Breast epithelium (tissue), 4 donors: ENCODE results near the gene HOXA5. TPM values are rescaled to one million over a fixed set of nuclear protein-coding genes. Genes with fewer than 3 reads are reported as not detected.

Experiments used
- DNase-seq, 2 donors: peaks; one replicate each; pipeline ENCODE4 v3.0.0-alpha.2; 2019; ENCODE audit warnings: low spot score in 2 of 2
- H3K27ac ChIP-seq, 2 donors: fragments of 200-600 bp; sonication (generic) in 1 of 2; one replicate each; pipeline ENCODE4 v1.5.1; 2016 to 2019; ENCODE audit warnings: mild to moderate bottlenecking in 1 of 2
- H3K27me3 ChIP-seq, 2 donors: fragments of 200-600 bp; sonication (generic) in 1 of 2; one replicate each; pipeline versions ENCODE4 v1.5.1 to v1.6.0; 2017 to 2019; ENCODE audit warnings: control low read depth in 1 of 2, mild to moderate bottlenecking in 1 of 2
- H3K36me3 ChIP-seq: fragments of 200-600 bp; one replicate; pipeline ENCODE4 v1.5.1; 2019
- H3K4me1 ChIP-seq, 2 donors: fragments of 200-600 bp; sonication (generic); one replicate each; pipeline ENCODE4 v1.5.1; 2016 to 2019; ENCODE audit warnings: control low read depth in 1 of 2
- H3K4me3 ChIP-seq, 3 donors: fragments of 200-600 bp; sonication (generic); 1 replicate in 2 of 3; 2 replicates in 1 of 3; pipeline ENCODE4 v1.5.1; 2016 to 2019; ENCODE audit warnings: mild to moderate bottlenecking in 3 of 3, moderate library complexity in 2 of 3
- H3K9me3 ChIP-seq, 2 donors: fragments of 200-600 bp; sonication (generic) in 1 of 2; one replicate each; pipeline ENCODE4 v1.5.1; 2016 to 2019; ENCODE audit warnings: control low read depth in 1 of 2
- POLR2A ChIP-seq: fragments of 450-650 bp; IDR thresholded peaks from one replicate; pipeline ENCODE4 v1.6.1; 2016; ENCODE audit warnings: antibody characterized with exemption, mild to moderate bottlenecking, moderate library complexity
- POLR2AphosphoS5 ChIP-seq, 3 donors: sonication (generic); formaldehyde crosslinking; IDR thresholded peaks; one replicate each; pipeline ENCODE4 v1.6.1; 2017; ENCODE audit warnings: antibody characterized with exemption in 3 of 3
- intact Hi-C: fragments of 100-400 bp; cut with DNase I; formaldehyde crosslinking; loops from one replicate; pipeline ENCODE4 v1.15.1; 2023; ENCODE audit warnings: low total_unique reads
- total RNA-seq, 3 donors: library from RNA; depleted of rRNA; stranded (reverse); fragments of >200 nt; gene quantifications; one replicate each; pipeline ENCODE4 v1.1.0, GENCODE V29; 2016
- TF ChIP-seq, protein P1 (sequence below), 3 donors: fragments of 450-650 bp; IDR thresholded peaks; one replicate each; pipeline ENCODE4 v1.5.1; 2016 to 2017; ENCODE audit warnings: antibody characterized with exemption in 3 of 3, mild to moderate bottlenecking in 3 of 3, moderate library complexity in 3 of 3

The HOXA5 gene
- total RNA-seq, 3 donors from 2014 or later, result 11.5 to 48.7 (median 22.6) TPM

DNA sequence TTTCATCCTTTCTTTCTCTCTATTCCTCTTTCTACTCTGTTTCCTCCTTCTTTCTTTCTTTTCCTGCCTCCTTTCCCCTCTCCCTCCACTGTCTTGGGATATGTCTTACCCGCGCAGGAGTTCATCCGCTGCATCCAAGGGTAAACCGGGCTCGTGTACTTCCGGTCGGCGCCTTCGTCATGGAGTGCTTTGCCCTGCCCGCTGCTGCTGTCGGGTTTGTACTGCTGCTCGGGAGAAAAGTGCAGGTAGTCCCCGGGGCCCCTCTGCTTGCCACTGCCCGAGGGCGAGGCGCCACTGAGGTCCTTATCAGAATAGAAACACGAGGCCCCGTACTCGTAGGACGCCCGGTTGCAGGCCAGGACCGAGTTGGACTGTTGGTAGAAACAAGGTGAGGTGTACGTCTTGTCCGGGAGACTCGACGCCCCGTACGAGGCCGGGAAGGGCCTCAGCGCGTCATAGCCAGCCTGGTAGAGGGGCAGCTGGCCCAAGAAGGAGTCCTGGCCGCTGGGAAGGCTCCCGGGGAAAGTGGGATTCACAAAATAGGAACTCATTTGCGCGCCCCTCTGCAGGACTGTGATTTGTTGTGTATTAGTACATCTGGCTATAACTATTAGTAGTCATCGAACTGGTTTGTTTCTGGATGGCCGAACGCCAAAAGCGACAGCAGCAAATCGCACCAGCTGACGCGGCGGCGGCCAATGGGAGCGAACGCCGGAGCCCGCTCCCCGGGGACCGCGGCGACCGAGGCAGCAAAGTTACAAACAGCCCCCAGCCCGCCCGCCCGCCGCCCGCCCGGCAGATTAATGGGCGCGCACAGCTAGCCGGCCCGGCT lies 3.9 kb upstream of the HOXA5 start, which contains the start of gene HOXA6:
HOXA6 (minus strand) TSS at position 576 of the 832 bp plus-strand sequence; CDS start at position 551, 25 bp downstream.
- H3K4me3 ChIP-seq, result peak within 1 kb of the TSS; percentile 51 to 80 (median 75)
- intact Hi-C loops, result loop anchor here (5.0 kb wide), 2 partner anchors 530 to 775 kb away; no protein-coding TSS in a partner anchor
- DNase-seq, result peak; percentile 75 to 89
- H3K4me1 ChIP-seq, result peaks cover 0 to 4% of the 10 kb centered on the region in 2 donors
- no peaks in the 10 kb centered on the region for H3K36me3 ChIP-seq
- H3K9me3 ChIP-seq, result no peaks in the 10 kb centered on the region
- H3K27me3 ChIP-seq, result peaks cover 0 to 30% of the 10 kb centered on the region in 2 donors
- TF ChIP-seq POLR2AphosphoS5 (IDR thresholded peaks at IDR 0.05) (peak in 2 of 3 donors; percentile 11 to 15), POLR2A (no peak)
- peak within 1 kb of the TSS; percentile 95 to 96 for H3K27ac ChIP-seq

DNA sequence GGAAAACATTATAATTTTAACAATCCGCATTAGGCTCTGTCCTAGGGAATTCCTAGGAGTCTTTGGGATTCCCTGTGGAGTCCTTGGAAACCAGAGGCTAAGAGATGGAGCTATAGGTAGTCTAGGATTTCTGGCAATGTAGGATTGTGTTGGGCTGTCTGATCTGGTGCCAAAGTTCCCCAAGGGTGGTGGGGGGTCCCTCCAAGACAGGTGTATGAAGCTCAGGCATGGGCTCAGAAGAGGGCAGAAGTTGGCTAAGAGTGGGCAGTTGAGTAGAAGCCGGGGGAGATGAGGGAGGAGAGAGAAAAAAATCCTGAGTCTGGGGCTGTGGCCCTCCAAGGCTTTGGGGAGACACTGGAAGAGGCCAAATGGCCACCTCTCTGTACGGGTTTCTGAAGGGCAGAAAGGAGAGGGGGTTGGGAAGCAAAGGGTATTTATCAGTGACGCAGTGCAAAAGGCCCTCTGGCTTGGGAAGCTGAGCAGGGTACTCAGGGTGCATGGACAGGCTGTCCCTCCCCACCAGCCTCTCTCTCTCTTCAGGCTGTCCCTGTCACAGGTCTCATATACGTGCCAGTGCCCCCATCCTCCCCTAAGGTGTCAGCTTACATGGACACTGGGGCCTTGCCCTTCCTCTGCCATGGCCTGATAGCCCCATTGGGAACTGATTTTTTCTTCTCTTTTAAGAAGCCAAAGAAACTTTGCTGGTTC lies 3.2 kb upstream of the HOXA5 start:
- Histone ChIP-seq H3K27ac (peak overlapping the region; percentile 95 to 96), H3K36me3 (no peaks in the 10 kb centered on the region), H3K27me3 (peaks cover 0 to 25% of the 10 kb centered on the region in 2 donors), H3K4me3 (peak overlapping the region; percentile 51 to 80 (median 75)), H3K4me1 (peaks cover 0 to 4% of the 10 kb centered on the region in 2 donors), H3K9me3 (no peaks in the 10 kb centered on the region)
- TF ChIP-seq POLR2AphosphoS5 (IDR thresholded peaks at IDR 0.05) (no peak), POLR2A (no peak)
- TF ChIP-seq, protein P1, sequence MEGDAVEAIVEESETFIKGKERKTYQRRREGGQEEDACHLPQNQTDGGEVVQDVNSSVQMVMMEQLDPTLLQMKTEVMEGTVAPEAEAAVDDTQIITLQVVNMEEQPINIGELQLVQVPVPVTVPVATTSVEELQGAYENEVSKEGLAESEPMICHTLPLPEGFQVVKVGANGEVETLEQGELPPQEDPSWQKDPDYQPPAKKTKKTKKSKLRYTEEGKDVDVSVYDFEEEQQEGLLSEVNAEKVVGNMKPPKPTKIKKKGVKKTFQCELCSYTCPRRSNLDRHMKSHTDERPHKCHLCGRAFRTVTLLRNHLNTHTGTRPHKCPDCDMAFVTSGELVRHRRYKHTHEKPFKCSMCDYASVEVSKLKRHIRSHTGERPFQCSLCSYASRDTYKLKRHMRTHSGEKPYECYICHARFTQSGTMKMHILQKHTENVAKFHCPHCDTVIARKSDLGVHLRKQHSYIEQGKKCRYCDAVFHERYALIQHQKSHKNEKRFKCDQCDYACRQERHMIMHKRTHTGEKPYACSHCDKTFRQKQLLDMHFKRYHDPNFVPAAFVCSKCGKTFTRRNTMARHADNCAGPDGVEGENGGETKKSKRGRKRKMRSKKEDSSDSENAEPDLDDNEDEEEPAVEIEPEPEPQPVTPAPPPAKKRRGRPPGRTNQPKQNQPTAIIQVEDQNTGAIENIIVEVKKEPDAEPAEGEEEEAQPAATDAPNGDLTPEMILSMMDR (IDR thresholded peaks at IDR 0.05), result no peak
- intact Hi-C loops, result loop anchor here (5.0 kb wide), 2 partner anchors 531 to 774 kb away; no protein-coding TSS in a partner anchor
- DNase-seq, result peak; percentile 40 to 46

DNA sequence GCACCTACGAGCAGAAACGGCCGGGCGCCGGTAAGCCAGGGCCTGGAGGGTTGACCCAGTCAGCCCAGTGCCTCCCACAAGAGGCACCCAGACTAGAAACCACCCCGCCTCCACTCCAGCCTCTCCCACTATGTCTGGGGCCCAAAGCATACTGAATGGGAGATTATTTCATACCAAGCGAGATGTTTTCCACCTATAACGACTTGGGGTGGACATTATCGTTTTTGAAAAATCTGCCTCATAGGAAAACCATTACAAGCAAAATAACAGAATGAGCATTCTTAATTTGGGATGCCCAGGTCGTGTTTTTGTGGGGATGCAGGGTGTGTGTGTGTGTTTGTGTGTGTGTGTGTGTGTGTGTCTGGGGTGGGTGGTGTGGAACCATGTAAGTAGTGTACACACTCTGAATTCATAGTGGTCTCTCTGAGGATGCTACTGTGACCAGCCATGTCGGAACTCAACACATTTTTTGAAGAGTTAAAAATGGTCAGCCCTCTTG lies 2.5 kb upstream of the HOXA5 start:
- peak in 1 of 2 donors; percentile 45 for DNase-seq
- Histone ChIP-seq H3K9me3 (no peaks in the 10 kb centered on the region), H3K27ac (peak overlapping the region; percentile 95 to 96), H3K4me1 (peaks cover 0 to 4% of the 10 kb centered on the region in 2 donors), H3K4me3 (peak overlapping the region; percentile 14 to 80 (median 75)), H3K27me3 (peaks cover 0 to 25% of the 10 kb centered on the region in 2 donors), H3K36me3 (no peaks in the 10 kb centered on the region)
- intact Hi-C loops, result loop anchor here (5.0 kb wide), 2 partner anchors 531 to 774 kb away; no protein-coding TSS in a partner anchor
- TF ChIP-seq POLR2A, result no peak
- no peak for TF ChIP-seq POLR2AphosphoS5 (IDR thresholded peaks at IDR 0.05)

DNA sequence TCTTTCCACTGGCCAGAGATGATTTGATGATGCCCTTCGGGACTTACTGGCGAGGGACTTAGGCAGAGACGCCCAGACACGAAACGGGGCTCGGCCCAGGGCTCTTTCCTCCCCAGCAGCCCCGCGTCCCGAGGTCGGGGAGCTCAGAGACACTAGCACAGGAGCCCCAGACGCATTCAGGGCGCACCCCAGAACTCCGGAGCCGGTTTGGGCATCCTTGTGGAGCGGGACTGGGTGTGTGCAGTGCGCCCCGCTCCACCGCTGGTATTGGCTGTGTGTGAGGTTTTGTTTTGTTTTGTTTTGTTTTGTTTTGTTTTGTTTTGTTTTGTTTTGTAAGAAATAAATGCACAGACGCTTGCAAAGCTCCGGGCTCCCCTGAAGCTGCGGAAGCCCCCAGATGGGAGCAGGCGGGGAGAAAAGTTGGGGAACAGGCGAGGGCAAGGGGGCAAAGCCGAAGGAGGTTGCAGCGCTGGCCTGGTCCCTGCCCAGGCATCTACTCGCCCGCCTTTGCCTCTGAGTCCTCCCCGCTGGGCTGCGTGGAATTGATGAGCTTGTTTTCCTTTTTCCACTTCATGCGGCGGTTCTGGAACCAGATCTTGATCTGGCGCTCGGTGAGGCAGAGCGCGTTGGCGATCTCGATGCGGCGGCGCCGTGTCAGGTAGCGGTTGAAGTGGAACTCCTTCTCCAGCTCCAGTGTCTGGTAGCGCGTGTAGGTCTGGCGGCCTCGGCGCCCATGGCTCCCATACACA lies 1.9 kb upstream of the HOXA5 start:
- no peaks in the 10 kb centered on the region for H3K36me3 ChIP-seq
- intact Hi-C loops, result loop anchor here (5.0 kb wide), 2 partner anchors 532 to 773 kb away; no protein-coding TSS in a partner anchor
- no peak for TF ChIP-seq POLR2A
- TF ChIP-seq POLR2AphosphoS5 (IDR thresholded peaks at IDR 0.05), result no peak
- TF ChIP-seq, protein P1 (IDR thresholded peaks at IDR 0.05), result no peak
- H3K9me3 ChIP-seq, result no peaks in the 10 kb centered on the region
- peak in 1 of 2 donors; percentile 25 for DNase-seq
- H3K4me1 ChIP-seq, result peaks cover 0 to 4% of the 10 kb centered on the region in 2 donors
- peaks cover 0 to 25% of the 10 kb centered on the region in 2 donors for H3K27me3 ChIP-seq
- H3K27ac ChIP-seq, result peak overlapping the region; percentile 95 to 96
- H3K4me3 ChIP-seq, result peak overlapping the region; percentile 14 to 80 (median 75)

DNA sequence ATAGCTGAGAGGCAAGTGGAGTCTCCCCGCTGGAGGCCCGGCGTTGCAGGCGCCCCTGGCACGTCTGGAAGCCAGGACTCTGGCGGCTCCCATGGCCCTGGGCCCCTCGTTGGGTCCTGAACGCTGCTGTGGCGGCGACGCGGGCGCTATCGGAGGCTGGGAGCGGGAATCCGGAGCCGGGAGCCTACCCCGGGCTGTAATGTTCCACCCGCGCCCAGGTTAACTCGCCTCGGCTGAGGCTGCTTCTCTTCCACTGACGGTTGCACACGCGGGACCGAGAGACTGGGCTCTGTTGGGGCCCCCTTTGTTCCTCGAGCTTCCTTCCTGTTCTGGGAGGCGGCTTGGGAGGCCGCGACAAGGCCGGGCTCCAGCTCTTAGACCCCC lies 1.3 kb upstream of the HOXA5 start:
- Histone ChIP-seq H3K27me3 (peaks cover 0 to 25% of the 10 kb centered on the region in 2 donors), H3K27ac (peak overlapping the region; percentile 95 to 96), H3K4me1 (peaks cover 0 to 4% of the 10 kb centered on the region in 2 donors), H3K9me3 (no peaks in the 10 kb centered on the region), H3K4me3 (peak overlapping the region; percentile 13 to 80 (median 75)), H3K36me3 (no peaks in the 10 kb centered on the region)
- DNase-seq, result no peak
- TF ChIP-seq POLR2AphosphoS5 (IDR thresholded peaks at IDR 0.05) (no peak), POLR2A (no peak)
- TF ChIP-seq, protein P1 (IDR thresholded peaks at IDR 0.05), result no peak
- intact Hi-C loops, result loop anchor here (5.0 kb wide), 4 partner anchors 47 to 772 kb away; partner anchors contain the start of gene HOXA1
